OCI-LY7 (cell line): Measurements from ENCODE around the gene NRF1. TPM values are rescaled to one million over a fixed set of nuclear protein-coding genes. Genes with fewer than 3 reads are reported as not detected.

ENCODE experiments used
- BruUV-seq: library from RNA; stranded (reverse); fragments of 400-500 nt; replicated peaks from 2 replicates; lab custom pipeline; 2021; lab: Mats Ljungman, UMichigan
- CTCF ChIA-PET: fragments of 300-600 bp; sonication (Branson Sonifier 250); formaldehyde crosslinking; loops from one replicate; lab custom pipeline; 2022; ENCODE audit warnings: antibody characterized with exemption; ENCODE audit not compliant: unreplicated experiment; lab: Charles Lee
- POLR2A ChIA-PET: fragments of 300-600 bp; sonication (Branson Sonifier 250); formaldehyde crosslinking; loops from one replicate; lab custom pipeline; 2022; ENCODE audit warnings: antibody characterized with exemption; lab: Charles Lee
- DNase-seq: peaks from one replicate; pipeline ENCODE4 v3.0.0-alpha.2; 2015; ENCODE audit warnings: low spot score
- H2AFZ ChIP-seq: fragments of 200-600 bp; sonication (generic), shearing (Covaris generic); 2 replicates; pipeline ENCODE4 v1.6.1; 2014; ENCODE audit warnings: mild to moderate bottlenecking, antibody characterized with exemption, low read length, moderate library complexity
- H3K27ac ChIP-seq: fragments of 200-600 bp; sonication (generic); 2 replicates; pipeline ENCODE4 v1.5.1; 2014; ENCODE audit warnings: mixed run types, low read depth, mild to moderate bottlenecking, moderate library complexity, low read length, inconsistent platforms; ENCODE audit not compliant: poor library complexity, severe bottlenecking
- H3K36me3 ChIP-seq: fragments of 200-600 bp; sonication (generic); 2 replicates; pipeline ENCODE4 v1.6.1; 2014; ENCODE audit warnings: mild to moderate bottlenecking, antibody characterized with exemption, low read length, moderate library complexity, mixed read lengths; ENCODE audit not compliant: insufficient read depth
- H3K4me1 ChIP-seq: fragments of 200-600 bp; sonication (generic); 2 replicates; pipeline ENCODE4 v1.5.1; 2014; ENCODE audit warnings: mild to moderate bottlenecking, low read length; ENCODE audit not compliant: insufficient read depth, poor library complexity, severe bottlenecking
- H3K4me2 ChIP-seq: fragments of 200-600 bp; sonication (generic); 2 replicates; pipeline ENCODE4 v1.6.1; 2014; ENCODE audit warnings: mild to moderate bottlenecking, low read length
- H3K4me3 ChIP-seq: fragments of 200-600 bp; sonication (generic); 2 replicates; pipeline ENCODE4 v1.5.1; 2014; ENCODE audit warnings: mild to moderate bottlenecking, low read depth, low read length; ENCODE audit not compliant: poor library complexity, severe bottlenecking
- H3K79me2 ChIP-seq: fragments of 200-600 bp; sonication (generic); 2 replicates; pipeline ENCODE4 v1.6.1; 2016; ENCODE audit warnings: low read depth, mild to moderate bottlenecking, low read length, moderate library complexity, mixed read lengths; ENCODE audit not compliant: insufficient read depth
- H3K9me2 ChIP-seq: fragments of 200-600 bp; sonication (generic); 2 replicates; pipeline ENCODE4 v1.6.1; 2016; ENCODE audit warnings: mild to moderate bottlenecking, low read length, mixed read lengths; ENCODE audit not compliant: insufficient read depth
- H3K9me3 ChIP-seq: fragments of 200-600 bp; sonication (generic); 2 replicates; pipeline ENCODE4 v1.6.1; 2014; ENCODE audit warnings: mild to moderate bottlenecking, mixed run types, low read length, mixed read lengths
- H4K20me1 ChIP-seq: fragments of 200-600 bp; sonication (generic); 2 replicates; pipeline ENCODE4 v1.6.1; 2014; ENCODE audit warnings: mild to moderate bottlenecking, antibody characterized with exemption, low read length, moderate library complexity, mixed read lengths; ENCODE audit not compliant: insufficient read depth
- CTCF ChIP-seq: fragments of 200-600 bp; sonication (generic); conservative IDR thresholded peaks from 2 replicates; pipeline ENCODE4 v1.5.1; 2014; ENCODE audit warnings: mild to moderate bottlenecking, antibody characterized with exemption, low read length, moderate library complexity, mixed read lengths
- EZH2phosphoT487 ChIP-seq: fragments of 200-600 bp; sonication (generic); IDR thresholded peaks from 2 replicates; pipeline ENCODE4 v1.6.1; 2018; ENCODE audit warnings: low read depth, borderline replicate concordance, mild to moderate bottlenecking, mixed run types, antibody characterized with exemption, low read length, moderate library complexity, mixed read lengths
- intact Hi-C: fragments of 100-400 bp; cut with micrococcal nuclease; formaldehyde crosslinking; loops from one replicate; pipeline ENCODE4 v1.10.0; 2022; ENCODE audit not compliant: unreplicated experiment
- total RNA-seq, 2 experiments: library from RNA; depleted of rRNA in 1 of 2; stranded (reverse); fragments of >200 nt in 1 of 2; shearing (Covaris generic) in 1 of 2; gene quantifications; 2 replicates each; pipeline ENCODE4 v1.2.3, GENCODE V29; 2014 to 2022

The NRF1 gene
- total RNA-seq, 2 experiments from 2014 or later, result 26.5 to 26.9 TPM

- no peak for DNase-seq
- Histone ChIP-seq H3K79me2 (no peaks in the 10 kb centered on the region), H3K9me2 (no peaks in the 10 kb centered on the region), H3K9me3 (no peaks in the 10 kb centered on the region), H4K20me1 (no peaks in the 10 kb centered on the region), H2AFZ (no peak overlapping the region), H3K4me1 (no peaks in the 10 kb centered on the region), H3K27ac (no peak overlapping the region), H3K36me3 (no peaks in the 10 kb centered on the region), H3K4me2 (no peak overlapping the region), H3K4me3 (no peak overlapping the region)
- BruUV-seq, result no TSS peak
- no peak for TF ChIP-seq CTCF
- ChIA-PET CTCF (no interaction called here), POLR2A (interaction anchor here (0.6 kb wide), 1 partner anchor 39 kb away, joined by 4 read pairs; no protein-coding TSS in a partner anchor)
- intact Hi-C loops, result no loop called here
Measured at GRCh38 chr7:129769400-129769774, 157.9 kb downstream of the NRF1 start.

GRCh38 chr7:129769866-129770808 lies 158.6 kb downstream of the NRF1 start:
- H3K9me3 ChIP-seq, result no peaks in the 10 kb centered on the region
- no peak for TF ChIP-seq CTCF
- TF ChIP-seq EZH2phosphoT487, result no peak
- no peak overlapping the region for H3K27ac ChIP-seq
- H3K4me3 ChIP-seq, result no peak overlapping the region
- ChIA-PET POLR2A (no interaction called here), CTCF (no interaction called here)
- no peaks in the 10 kb centered on the region for H3K4me1 ChIP-seq
- no peaks in the 10 kb centered on the region for H4K20me1 ChIP-seq
- H3K79me2 ChIP-seq, result no peaks in the 10 kb centered on the region
- H3K4me2 ChIP-seq, result no peak overlapping the region
- intact Hi-C loops, result no loop called here
- no peaks in the 10 kb centered on the region for H3K36me3 ChIP-seq
- H2AFZ ChIP-seq, result no peak overlapping the region
- no peak for DNase-seq
- no TSS peak for BruUV-seq
- H3K9me2 ChIP-seq, result no peaks in the 10 kb centered on the region
